Calu3 (cell line): Measurements from ENCODE around the gene IPPK. TPM values are rescaled to one million over a fixed set of nuclear protein-coding genes. Genes with fewer than 3 reads are reported as not detected.

Experiments used
- BruUV-seq: library from RNA; stranded (reverse); fragments of 400-500 nt; replicated peaks from 2 replicates; lab custom pipeline; 2021; lab: Mats Ljungman, UMichigan
- CTCF ChIA-PET: fragments of 300-600 bp; sonication (Branson Sonifier 250); formaldehyde crosslinking; loops from one replicate; lab custom pipeline; 2022; ENCODE audit warnings: antibody characterized with exemption; lab: Charles Lee
- DNase-seq: peaks from one replicate; pipeline ENCODE4 v3.0.0; 2022
- H3K27ac Mint-ChIP-seq: one replicate; pipeline ENCODE4 v1.8.0; 2022; ENCODE audit warnings: mixed read lengths; ENCODE audit not compliant: unreplicated experiment
- H3K27me3 Mint-ChIP-seq: one replicate; pipeline ENCODE4 v1.8.0; 2022; ENCODE audit warnings: mixed read lengths; ENCODE audit not compliant: unreplicated experiment
- H3K36me3 Mint-ChIP-seq: one replicate; pipeline ENCODE4 v1.8.0; 2022; ENCODE audit warnings: mild to moderate bottlenecking, moderate library complexity, mixed read lengths; ENCODE audit not compliant: insufficient read depth, unreplicated experiment
- H3K4me1 Mint-ChIP-seq: one replicate; pipeline ENCODE4 v1.8.0; 2022; ENCODE audit warnings: mild to moderate bottlenecking, low read depth, mixed read lengths; ENCODE audit not compliant: unreplicated experiment
- H3K4me3 Mint-ChIP-seq: one replicate; pipeline ENCODE4 v1.8.0; 2022; ENCODE audit warnings: mild to moderate bottlenecking, low read depth, moderate library complexity, mixed read lengths; ENCODE audit not compliant: unreplicated experiment
- H3K9me3 Mint-ChIP-seq: one replicate; pipeline ENCODE4 v1.8.0; 2022; ENCODE audit warnings: low read depth, mixed read lengths; ENCODE audit not compliant: unreplicated experiment
- CTCF ChIP-seq: fragments of 200-600 bp; IDR thresholded peaks from one replicate; pipeline ENCODE4 v1.8.0; 2022; ENCODE audit warnings: antibody characterized with exemption; ENCODE audit not compliant: unreplicated experiment
- intact Hi-C: fragments of 100-400 bp; cut with micrococcal nuclease; formaldehyde crosslinking; loops from one replicate; pipeline ENCODE4 v1.10.0; 2022; ENCODE audit not compliant: unreplicated experiment
- total RNA-seq: library from RNA; stranded (reverse); gene quantifications from 2 replicates; pipeline ENCODE4 v1.2.3, GENCODE V29; 2022

IPPK gene
- total RNA-seq, 1 experiment from 2014 or later, result 8.9 TPM

- no TSS peak for BruUV-seq
- Mint-ChIP-seq H3K4me3 (no peak overlapping the region), H3K9me3 (no peaks in the 10 kb centered on the region), H3K4me1 (no peaks in the 10 kb centered on the region), H3K36me3 (peaks cover 15% of the 10 kb centered on the region), H3K27ac (no peak overlapping the region), H3K27me3 (no peaks in the 10 kb centered on the region)
- CTCF ChIA-PET, result no interaction called here
- no peak for TF ChIP-seq CTCF
- no peak for DNase-seq
- intact Hi-C loops, result no loop called here
Observed at GRCh38 chr9:92644278-92644677, 25.7 kb downstream of the IPPK start.

GRCh38 chr9:92642564-92642963, 27.4 kb downstream of the IPPK start:
- no peak overlapping the region for H3K4me3 Mint-ChIP-seq
- no peak for DNase-seq
- CTCF ChIA-PET, result no interaction called here
- H3K27ac Mint-ChIP-seq, result no peak overlapping the region
- no TSS peak for BruUV-seq
- no peaks in the 10 kb centered on the region for H3K4me1 Mint-ChIP-seq
- no peaks in the 10 kb centered on the region for H3K27me3 Mint-ChIP-seq
- TF ChIP-seq CTCF, result no peak
- H3K9me3 Mint-ChIP-seq, result no peaks in the 10 kb centered on the region
- intact Hi-C loops, result no loop called here
- H3K36me3 Mint-ChIP-seq, result peaks cover 17% of the 10 kb centered on the region

- Mint-ChIP-seq H3K9me3 (no peaks in the 10 kb centered on the region), H3K27ac (no peak overlapping the region), H3K4me3 (no peak overlapping the region), H3K4me1 (no peaks in the 10 kb centered on the region), H3K36me3 (peaks cover 11% of the 10 kb centered on the region), H3K27me3 (no peaks in the 10 kb centered on the region)
- TF ChIP-seq CTCF, result no peak
- DNase-seq, result no peak
- no TSS peak for BruUV-seq
- CTCF ChIA-PET, result no interaction called here
- intact Hi-C loops, result no loop called here
Observed at GRCh38 chr9:92642041-92642451, 27.9 kb downstream of the IPPK start.

GRCh38 chr9:92641092-92641809, 28.7 kb downstream of the IPPK start:
- intact Hi-C loops, result no loop called here

More at GRCh38 chr9:92641092-92641809, 28.7 kb downstream of the IPPK start:
- Mint-ChIP-seq H3K9me3 (no peaks in the 10 kb centered on the region), H3K27ac (no peak overlapping the region), H3K4me1 (no peaks in the 10 kb centered on the region), H3K36me3 (peaks cover 12% of the 10 kb centered on the region), H3K27me3 (no peaks in the 10 kb centered on the region), H3K4me3 (no peak overlapping the region)
- CTCF ChIA-PET, result no interaction called here
- DNase-seq, result no peak
- no peak for TF ChIP-seq CTCF
- BruUV-seq, result no TSS peak
